Mammary epithelial cell (primary cell): ENCODE measurements around the gene TRIM46.

Source experiments
- CTCF ChIP-seq, 2 donors: IDR thresholded peaks in 1 of 2; conservative IDR thresholded peaks in 1 of 2; 2 replicates each; pipeline ENCODE4 v1.5.1; 2011 to 2012; ENCODE audit warnings: inconsistent platforms in 2 of 2, low read length in 2 of 2, mild to moderate bottlenecking in 2 of 2, control low read depth in 1 of 2, low read depth in 1 of 2; ENCODE audit not compliant: insufficient read depth in 1 of 2; ENCODE audit errors: extremely low read depth in 1 of 2
- EZH2 ChIP-seq: IDR thresholded peaks from 2 replicates; pipeline ENCODE4 v1.6.1; 2012; ENCODE audit warnings: low read length, inconsistent platforms, borderline replicate concordance

GRCh38 chr1:155200920-155201319 lies 27.3 kb downstream of the TRIM46 start:
- no peak for TF ChIP-seq EZH2
- no peak for TF ChIP-seq CTCF (conservative IDR thresholded peaks at IDR 0.05 in 1 of 2, IDR thresholded peaks at IDR 0.05 in 1 of 2; ENCODE audit: extremely low read depth in 1 of 2, insufficient read depth in 1 of 2, low read depth in 1 of 2, low read length in 2 of 2)
